HG02852 (cell line): ENCODE measurements around the gene VWCE.

Experiments
- ATAC-seq: cut with Tn5 transposase; IDR thresholded peaks from one replicate; pipeline ENCODE4 v1.9.1; 2021; ENCODE audit warnings: mild to moderate bottlenecking, moderate library complexity; ENCODE audit not compliant: unreplicated experiment

The VWCE gene

DNA sequence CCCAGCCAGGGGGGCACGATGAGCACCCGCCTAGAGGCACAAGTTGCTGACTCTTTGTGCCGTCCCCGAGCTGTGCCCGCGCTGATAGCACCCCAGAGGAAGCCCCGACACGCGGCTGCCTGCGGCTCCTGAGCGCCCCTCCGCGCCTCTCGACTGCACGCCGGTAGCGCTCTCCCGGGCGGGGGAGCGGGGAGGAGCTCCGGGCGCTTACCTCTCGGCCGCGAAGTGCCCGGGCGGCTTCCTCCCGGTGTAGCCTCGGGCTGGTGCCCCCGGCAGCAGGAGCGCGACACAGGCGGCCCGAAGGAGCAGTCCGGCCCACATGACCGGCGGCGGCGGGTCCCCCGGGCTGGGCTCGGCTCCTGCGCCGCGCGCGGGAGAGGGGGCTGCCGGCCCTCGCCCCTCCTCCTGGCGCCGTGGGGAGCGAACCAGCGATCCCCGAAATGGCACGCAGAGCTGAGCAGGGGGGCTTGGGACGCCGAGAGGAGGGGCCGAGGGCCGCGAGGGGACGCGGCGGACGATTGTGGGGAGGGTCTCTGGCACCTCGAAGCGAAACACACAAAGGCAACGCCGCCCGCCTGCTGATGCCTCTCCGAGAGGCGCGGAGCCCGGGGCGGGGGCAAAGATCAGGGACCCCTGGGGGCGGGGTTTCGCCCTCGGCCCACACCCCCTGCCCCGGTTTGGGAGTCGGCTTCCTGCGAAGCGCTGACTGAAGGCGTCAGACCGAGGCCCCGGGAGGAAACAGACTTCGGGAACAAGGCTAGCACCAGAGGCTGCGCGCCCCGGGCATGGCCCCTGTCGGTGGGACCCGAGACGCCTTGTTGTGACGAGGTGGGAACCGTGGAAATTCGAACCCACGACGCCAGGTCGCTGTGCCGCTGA is at the start of gene VWCE:
TSS of gene VWCE (minus strand) at position 600 of the 879 bp plus-strand sequence. CDS start at position 321, 279 bp downstream.
- peak; percentile 70 for ATAC-seq

DNA sequence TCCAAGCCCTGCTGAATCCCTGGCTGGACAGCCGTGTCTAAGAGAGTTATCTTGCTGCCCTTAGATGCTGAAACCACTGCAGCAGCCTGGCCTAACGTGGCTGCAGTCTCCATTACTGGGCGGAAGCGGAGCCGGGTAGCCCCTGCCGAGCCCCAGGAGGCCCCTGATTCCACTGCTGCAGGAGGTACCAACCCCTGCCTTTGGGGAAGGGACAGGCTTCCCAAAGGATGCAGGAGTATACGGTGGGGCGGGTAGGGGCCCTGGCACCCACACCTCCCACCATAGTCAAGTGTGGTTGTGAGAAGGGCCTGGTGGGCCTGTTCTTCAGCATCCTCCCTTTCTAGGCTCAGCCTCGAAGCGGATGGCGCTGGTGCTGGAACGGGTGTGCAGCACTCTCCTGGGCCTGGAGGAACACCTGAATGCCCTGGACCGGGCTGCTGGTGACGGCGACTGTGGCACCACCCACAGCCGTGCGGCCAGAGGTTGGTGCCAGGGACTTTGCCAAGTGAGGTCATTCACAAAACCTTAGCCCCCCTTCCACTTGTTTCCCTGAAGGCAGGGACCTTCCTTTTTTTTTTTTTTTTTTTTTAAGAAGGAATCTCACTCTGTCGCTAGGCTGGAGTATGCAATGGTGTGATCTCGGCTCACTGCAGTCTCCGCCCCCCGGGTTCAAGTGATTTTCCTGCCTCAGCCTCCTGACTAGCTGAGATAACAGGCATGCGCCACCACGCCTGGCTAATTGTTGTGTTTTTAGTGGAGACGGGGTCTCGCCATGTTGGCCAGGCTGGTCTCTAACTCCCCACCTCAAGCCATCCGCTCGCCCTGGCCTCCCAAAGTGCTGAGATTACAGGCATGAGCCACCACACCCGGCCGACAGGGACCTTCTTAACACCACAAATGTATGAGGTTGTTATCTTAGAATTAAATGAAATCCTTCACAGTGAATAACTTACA is 49.0 kb upstream of the VWCE start:
- no peak for ATAC-seq

- no peak for ATAC-seq
Observed at GRCh38 chr11:61342207-61342803, 47.2 kb upstream of the VWCE start.

DNA sequence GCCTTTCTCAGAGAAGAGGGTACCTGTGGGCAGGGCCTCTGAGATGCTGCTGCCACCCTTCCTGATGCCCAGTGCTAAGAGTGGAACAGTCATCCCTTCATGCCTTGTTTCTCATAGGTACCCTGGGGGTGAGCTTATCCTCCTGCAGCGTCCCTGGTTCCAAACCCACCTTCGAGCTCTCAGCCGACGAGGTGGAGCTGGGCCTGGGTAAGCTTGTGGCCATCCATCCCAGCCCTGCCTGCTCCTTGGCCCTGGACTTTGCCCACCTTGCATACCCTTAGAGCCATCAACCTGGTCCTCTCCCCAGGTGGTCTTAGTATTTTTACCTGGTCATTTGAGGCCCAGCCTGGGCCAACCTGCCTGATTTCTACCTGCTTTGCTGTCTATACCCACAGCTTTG is 46.6 kb upstream of the VWCE start:
- ATAC-seq, result no peak

DNA sequence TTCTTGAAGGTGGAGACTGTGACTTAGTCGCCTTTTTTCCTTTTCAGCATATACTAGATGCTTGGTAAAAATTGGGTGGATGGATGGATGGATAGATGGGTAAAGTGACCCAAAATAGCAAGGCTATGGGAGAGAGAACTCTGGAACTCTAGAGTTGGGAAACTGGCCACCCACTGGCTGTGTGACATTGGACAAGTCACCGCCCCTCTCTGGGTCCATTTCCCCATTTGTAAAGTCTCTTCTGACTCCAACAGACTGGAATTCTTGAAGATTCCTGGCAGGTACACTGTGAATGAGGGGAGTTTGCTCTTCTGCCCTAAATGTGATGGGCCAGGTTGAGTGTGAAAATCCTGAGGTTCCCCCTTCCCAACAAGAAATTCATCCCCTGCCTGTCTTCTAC is 45.9 kb upstream of the VWCE start:
- ATAC-seq, result no peak

GRCh38 chr11:61339490-61339878 is 44.4 kb upstream of the VWCE start:
- ATAC-seq, result no peak

- no peak for ATAC-seq
Observed at GRCh38 chr11:61338783-61339489, 43.8 kb upstream of the VWCE start.

DNA sequence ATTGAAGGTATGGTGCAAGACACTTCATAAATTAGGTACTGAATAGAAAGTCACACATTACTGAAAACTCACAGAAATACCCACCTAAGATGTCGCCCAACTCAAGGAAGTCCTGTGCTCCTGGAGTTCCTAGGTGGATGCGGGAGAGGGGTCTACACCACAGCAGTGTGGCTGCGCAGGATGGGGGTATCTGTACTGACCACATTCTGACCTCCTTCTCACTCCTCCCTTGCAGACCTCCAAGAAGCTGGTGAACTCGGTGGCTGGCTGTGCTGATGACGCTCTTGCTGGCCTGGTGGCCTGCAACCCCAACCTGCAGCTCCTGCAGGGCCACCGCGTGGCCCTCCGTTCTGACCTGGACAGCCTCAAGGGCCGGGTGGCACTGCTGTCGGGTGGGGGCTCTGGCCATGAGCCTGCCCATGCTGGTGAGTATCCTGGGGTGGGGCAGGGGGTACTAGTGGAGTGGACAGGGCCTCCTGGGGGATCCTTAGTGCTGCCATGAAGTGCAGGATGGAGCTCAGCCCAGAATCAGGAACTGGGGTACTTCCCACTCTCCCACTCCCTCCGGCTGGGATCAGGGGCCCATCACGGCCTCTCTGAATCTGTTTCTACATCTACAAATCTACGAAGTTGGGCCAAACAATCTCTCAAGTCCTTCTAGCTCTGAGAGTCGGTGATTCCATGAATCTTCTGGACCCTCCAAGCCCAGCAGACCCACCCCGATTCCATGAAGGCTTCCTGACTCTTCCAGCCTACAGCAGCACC is 42.8 kb upstream of the VWCE start:
- no peak for ATAC-seq

- ATAC-seq, result peak; percentile 53
Observed at GRCh38 chr11:61336171-61336935, 41.2 kb upstream of the VWCE start.

GRCh38 chr11:61335355-61335710 is 40.2 kb upstream of the VWCE start:
- ATAC-seq, result no peak

GRCh38 chr11:61334434-61335354 is 39.6 kb upstream of the VWCE start:
- ATAC-seq, result no peak

- ATAC-seq, result no peak
Observed at GRCh38 chr11:61333550-61334433, 38.7 kb upstream of the VWCE start.

DNA sequence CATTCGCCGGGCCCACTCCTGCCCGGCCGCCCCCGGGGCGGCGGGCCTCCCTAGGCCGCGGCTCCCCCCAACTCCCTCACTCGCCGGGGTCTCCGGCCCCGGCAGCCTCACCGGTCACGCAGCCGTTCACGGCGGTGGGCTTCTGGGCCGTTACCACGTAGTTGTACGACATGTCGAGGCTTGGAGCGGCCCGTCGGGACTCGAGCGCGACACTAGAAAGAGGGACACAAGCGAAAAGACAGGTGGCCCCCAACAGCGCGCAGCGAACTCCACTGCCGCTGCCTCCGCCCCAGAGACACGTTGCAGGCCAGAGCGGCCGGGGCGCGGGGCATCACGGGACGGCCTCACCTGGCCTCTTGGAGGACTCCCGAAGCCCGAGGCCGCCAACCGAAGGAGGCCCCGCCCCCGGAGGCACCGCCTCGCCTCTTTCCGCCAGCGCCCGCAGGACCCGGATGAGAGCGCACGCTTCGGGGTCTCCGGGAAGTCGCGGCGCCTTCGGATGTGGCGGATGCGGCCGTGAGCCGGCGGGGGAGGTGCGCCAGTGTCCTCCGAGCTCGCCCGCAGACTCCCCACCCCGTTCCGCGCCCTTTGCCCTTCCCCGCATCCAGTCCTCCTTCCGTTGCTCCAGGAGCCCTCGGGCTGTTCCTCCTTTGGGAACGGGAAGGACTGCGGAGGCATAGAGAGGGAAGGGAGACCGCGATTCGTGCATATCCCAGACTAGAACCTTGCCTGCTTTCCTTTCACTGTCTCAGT is 37.9 kb upstream of the VWCE start, which contains the start of the genes DDB1 and TKFC:
TSS of gene DDB1 (minus strand) at position 309 of the 753 bp plus-strand sequence. CDS start at position 172, 137 bp downstream.
TSS of gene TKFC (plus strand) at position 432 of the 753 bp plus-strand sequence. CDS start 1,501 bp downstream, outside the sequence.
- peak; percentile 88 for ATAC-seq

DNA sequence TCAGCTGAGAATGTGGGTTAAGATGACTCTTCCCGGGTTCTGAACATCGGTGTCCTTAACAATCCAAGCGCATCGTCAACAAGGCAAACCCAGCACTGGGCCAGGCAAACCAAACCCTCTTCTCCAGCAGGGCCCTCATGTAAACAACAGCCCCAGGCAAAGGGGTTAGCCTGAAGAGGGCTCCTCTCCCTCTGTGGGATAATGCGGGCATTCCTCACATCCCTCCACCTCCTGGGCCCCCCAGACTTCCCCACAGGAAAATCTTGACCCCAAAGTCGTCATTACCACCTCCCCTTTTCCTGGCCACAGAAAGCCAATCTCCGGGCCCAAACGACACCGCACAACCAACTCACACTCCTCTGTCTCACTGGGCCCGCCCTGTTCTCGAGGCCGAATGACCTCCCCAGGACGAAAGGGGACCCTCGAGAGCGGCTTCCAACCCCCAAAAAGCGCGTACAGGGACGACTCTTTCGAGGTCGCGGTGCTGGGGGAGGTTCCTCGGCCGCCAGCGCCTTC is 37.2 kb upstream of the VWCE start:
- ATAC-seq, result peak; percentile 3

GRCh38 chr11:61331651-61332050 is 36.5 kb upstream of the VWCE start:
- no peak for ATAC-seq

- ATAC-seq, result no peak
Observed at GRCh38 chr11:61329871-61330270, 34.8 kb upstream of the VWCE start.
